GM13977 (cell line): ENCODE measurements around the gene MACROD2.

ENCODE experiments used
- DNase-seq: peaks from one replicate; pipeline ENCODE4 v3.0.0; 2012; ENCODE audit warnings: low spot score
- CTCF ChIP-seq: IDR thresholded peaks from 2 replicates; pipeline ENCODE4 v1.5.1; 2012; ENCODE audit warnings: mild to moderate bottlenecking, control low read depth; ENCODE audit not compliant: insufficient read depth; ENCODE audit errors: extremely low read depth, missing control alignments
- in situ Hi-C: fragments of 300-500 bp; cut with MboI; formaldehyde crosslinking; loops from one replicate; pipeline ENCODE4 v1.12.0; 2022; ENCODE audit warnings: low sequenced_read_pairs, low pct_unique_long_range_greater_than_20kb, mixed read lengths, inconsistent platforms; ENCODE audit not compliant: unreplicated experiment

The MACROD2 gene

GRCh38 chr20:14696937-14697336 is 701.6 kb downstream of the MACROD2 start:
- TF ChIP-seq CTCF: no peak
- in situ Hi-C loops: no loop called here
- DNase-seq: no peak

GRCh38 chr20:14698125-14698524 is 702.8 kb downstream of the MACROD2 start:
- in situ Hi-C loops: no loop called here
- no peak for TF ChIP-seq CTCF
- no peak for DNase-seq

- in situ Hi-C loops: no loop called here
- no peak for TF ChIP-seq CTCF
These were observed 703.5 kb downstream of the MACROD2 start for GRCh38 chr20:14698605-14699373.

GRCh38 chr20:14700639-14700960 is 705.3 kb downstream of the MACROD2 start:
- DNase-seq: no peak
- in situ Hi-C loops: no loop called here
- no peak for TF ChIP-seq CTCF

More at GRCh38 chr20:14698605-14699373, 703.5 kb downstream of the MACROD2 start:
- no peak for DNase-seq

GRCh38 chr20:14701326-14701725 is 706.0 kb downstream of the MACROD2 start:
- no peak for TF ChIP-seq CTCF
- DNase-seq: no peak
- in situ Hi-C loops: no loop called here

- TF ChIP-seq CTCF: no peak
- in situ Hi-C loops: no loop called here
These were observed 711.2 kb downstream of the MACROD2 start for GRCh38 chr20:14706555-14706954.

More at GRCh38 chr20:14706555-14706954, 711.2 kb downstream of the MACROD2 start:
- no peak for DNase-seq
